ENCODE data around the gene TRIM62.
A peak's percentile ranks its signal among the peaks of the same experiment; 100 is the strongest.
"Not testable (repeated sequence)": the region's sequence is repeated elsewhere in the genome, so short reads cannot be mapped to it uniquely, and the experiment has no call there.

The TRIM62 gene

GRCh38 chr1:33158366-33158765 lies 23.5 kb downstream of the TRIM62 start:
- no peak for DNase-seq

- DNase-seq = no peak
Observed at GRCh38 chr1:33157131-33157530, 24.7 kb downstream of the TRIM62 start.

- no peak for DNase-seq
Observed at GRCh38 chr1:33155877-33156538, 25.8 kb downstream of the TRIM62 start.

GRCh38 chr1:33153650-33154049 lies 28.2 kb downstream of the TRIM62 start:
- DNase-seq = no peak

GRCh38 chr1:33152685-33153432 lies 29.0 kb downstream of the TRIM62 start:
- DNase-seq = peak; percentile 97

- peak; percentile 25 for DNase-seq
Observed at GRCh38 chr1:33151116-33151515, 30.7 kb downstream of the TRIM62 start.

GRCh38 chr1:33150522-33150921 lies 31.3 kb downstream of the TRIM62 start:
- no peak for DNase-seq

- DNase-seq = no peak
Observed at GRCh38 chr1:33149453-33150190, 32.2 kb downstream of the TRIM62 start.

GRCh38 chr1:33148615-33149014 lies 33.2 kb downstream of the TRIM62 start:
- no peak for DNase-seq

- no peak for DNase-seq
Observed at GRCh38 chr1:33147997-33148314, 33.9 kb downstream of the TRIM62 start.

- DNase-seq = no peak
Observed at GRCh38 chr1:33147275-33147996, 34.4 kb downstream of the TRIM62 start.

- no peak for DNase-seq
Observed at GRCh38 chr1:33146003-33146402, 35.8 kb downstream of the TRIM62 start.

GRCh38 chr1:33143698-33144097 lies 38.1 kb downstream of the TRIM62 start:
- DNase-seq = no peak

- DNase-seq = no peak
Observed at GRCh38 chr1:33143176-33143575, 38.7 kb downstream of the TRIM62 start.

GRCh38 chr1:33142483-33143064 lies 39.3 kb downstream of the TRIM62 start:
- no peak for DNase-seq

- DNase-seq = no peak
Observed at GRCh38 chr1:33141781-33142180, 40.1 kb downstream of the TRIM62 start.

- DNase-seq = no peak
Observed at GRCh38 chr1:33141216-33141615, 40.6 kb downstream of the TRIM62 start.

- no peak for DNase-seq
Observed at GRCh38 chr1:33140153-33141149, 41.4 kb downstream of the TRIM62 start.

- DNase-seq = peak; percentile 61
Observed at GRCh38 chr1:33137800-33138199, 44.0 kb downstream of the TRIM62 start.

- not testable (repeated sequence) for DNase-seq
Observed at GRCh38 chr1:33136041-33136440, 45.8 kb downstream of the TRIM62 start.

GRCh38 chr1:33133478-33134105 lies 48.3 kb downstream of the TRIM62 start:
- DNase-seq = no peak

Measured in NCI-H1436 (cell line).